ENCODE results near the gene HUNK.

- TF ChIP-seq CTCF (IDR thresholded peaks at IDR 0.05) (no peak), POLR2AphosphoS5 (IDR thresholded peaks at IDR 0.05) (no peak), POLR2A (IDR thresholded peaks at IDR 0.05) (no peak), EP300 (IDR thresholded peaks at IDR 0.05) (no peak)
Measured at GRCh38 chr21:31910074-31910470, 37.3 kb downstream of the HUNK start.

Data from sigmoid colon (tissue), 4 donors.